HEK293 (cell line): ENCODE measurements around the gene RNF40.

Experiments used
- BCL11A ChIP-seq: fragments of 450-650 bp; formaldehyde crosslinking; IDR thresholded peaks from 2 replicates; pipeline ENCODE4 v1.5.1; 2016; ENCODE audit warnings: low read depth, missing biosample characterization, missing genetic modification characterization
- GFI1B ChIP-seq: fragments of 450-650 bp; formaldehyde crosslinking; IDR thresholded peaks from 2 replicates; pipeline ENCODE4 v1.5.1; 2016; ENCODE audit warnings: missing biosample characterization, missing genetic modification characterization
- GLI2 ChIP-seq: fragments of 450-650 bp; formaldehyde crosslinking; IDR thresholded peaks from 2 replicates; pipeline ENCODE4; 2017; ENCODE audit warnings: missing biosample characterization, missing genetic modification characterization, low read depth, borderline replicate concordance
- GLIS1 ChIP-seq: fragments of 450-650 bp; formaldehyde crosslinking; IDR thresholded peaks from 2 replicates; pipeline ENCODE4 v1.5.1; 2016; ENCODE audit warnings: missing biosample characterization, missing genetic modification characterization
- HOXD13 ChIP-seq: sonication (generic); formaldehyde crosslinking; IDR thresholded peaks from 2 replicates; pipeline ENCODE4 v1.8.0; 2022; ENCODE audit warnings: missing genetic modification reagents, borderline replicate concordance
- INSM2 ChIP-seq: fragments of 450-650 bp; formaldehyde crosslinking; IDR thresholded peaks from 2 replicates; pipeline ENCODE4 v1.5.1; 2016; ENCODE audit warnings: missing biosample characterization, missing genetic modification characterization
- KLF9 ChIP-seq: fragments of 450-650 bp; formaldehyde crosslinking; IDR thresholded peaks from 2 replicates; pipeline ENCODE4 v1.5.1; 2016; ENCODE audit warnings: missing biosample characterization, missing genetic modification characterization, low read depth
- MEIS1 ChIP-seq: sonication (generic); formaldehyde crosslinking; IDR thresholded peaks from 2 replicates; pipeline ENCODE4 v1.8.1; 2022; ENCODE audit warnings: missing genetic modification reagents, mild to moderate bottlenecking, borderline replicate concordance
- PRDM2 ChIP-seq: fragments of 450-650 bp; formaldehyde crosslinking; IDR thresholded peaks from 2 replicates; pipeline ENCODE4 v1.5.1; 2016; ENCODE audit warnings: missing biosample characterization, missing genetic modification characterization, borderline replicate concordance
- ZBTB17 ChIP-seq: fragments of 450-650 bp; formaldehyde crosslinking; IDR thresholded peaks from 2 replicates; pipeline ENCODE4 v1.5.1; 2016; ENCODE audit warnings: missing biosample characterization, missing genetic modification characterization
- ZBTB20 ChIP-seq: fragments of 450-650 bp; formaldehyde crosslinking; IDR thresholded peaks from 2 replicates; pipeline ENCODE4 v1.5.1; 2016; ENCODE audit warnings: missing biosample characterization, missing genetic modification characterization
- ZIC2 ChIP-seq: fragments of 450-650 bp; formaldehyde crosslinking; IDR thresholded peaks from 2 replicates; pipeline ENCODE4 v1.5.1; 2016; ENCODE audit warnings: missing biosample characterization, missing genetic modification characterization
- ZNF146 ChIP-seq: fragments of 450-650 bp; formaldehyde crosslinking; IDR thresholded peaks from 2 replicates; pipeline ENCODE4 v1.5.1; 2016; ENCODE audit warnings: missing biosample characterization, missing genetic modification characterization
- ZNF449 ChIP-seq: fragments of 450-650 bp; formaldehyde crosslinking; IDR thresholded peaks from 2 replicates; pipeline ENCODE4 v1.5.1; 2017; ENCODE audit warnings: missing biosample characterization, mild to moderate bottlenecking, missing genetic modification characterization, moderate library complexity
- ZNF560 ChIP-seq: fragments of 450-650 bp; formaldehyde crosslinking; IDR thresholded peaks from 2 replicates; pipeline ENCODE4 v1.5.1; 2017; ENCODE audit warnings: missing biosample characterization, missing genetic modification characterization, borderline replicate concordance
- ZNF664 ChIP-seq: fragments of 450-650 bp; formaldehyde crosslinking; IDR thresholded peaks from 2 replicates; pipeline ENCODE4 v1.5.1; 2016; ENCODE audit warnings: missing biosample characterization, missing genetic modification characterization
- ZNF707 ChIP-seq: fragments of 450-650 bp; formaldehyde crosslinking; IDR thresholded peaks from 2 replicates; pipeline ENCODE4 v1.5.1; 2016; ENCODE audit warnings: missing biosample characterization, missing genetic modification characterization
- ZNF747 ChIP-seq: fragments of 450-650 bp; formaldehyde crosslinking; IDR thresholded peaks from 2 replicates; pipeline ENCODE4 v1.5.1; 2016; ENCODE audit warnings: missing biosample characterization, missing genetic modification characterization
- ZNF830 ChIP-seq: fragments of 450-650 bp; IDR thresholded peaks from 2 replicates; pipeline ENCODE4 v1.5.0; 2018; ENCODE audit warnings: missing biosample characterization, missing genetic modification characterization, low read depth, mild to moderate bottlenecking, moderate library complexity
- TF ChIP-seq, protein P1 (sequence below): fragments of 450-650 bp; formaldehyde crosslinking; IDR thresholded peaks from 2 replicates; pipeline ENCODE4 v1.5.1; 2016; ENCODE audit warnings: missing biosample characterization, missing genetic modification characterization
- TF ChIP-seq, protein P2 (sequence below): fragments of 450-650 bp; formaldehyde crosslinking; IDR thresholded peaks from 2 replicates; pipeline ENCODE4 v1.5.1; 2016; ENCODE audit warnings: missing biosample characterization, missing genetic modification characterization
- TF ChIP-seq, protein P3 (sequence below): fragments of 450-650 bp; formaldehyde crosslinking; optimal IDR thresholded peaks from 2 replicates; pipeline ENCODE3; 2016; ENCODE audit warnings: missing biosample characterization, mild to moderate bottlenecking, missing genetic modification characterization

The RNF40 gene

GRCh38 chr16:30786936-30787612 is 25.0 kb downstream of the RNF40 start, which contains the start of gene ZNF629 (continued):
- no peak for TF ChIP-seq ZNF747 (tag by site-specific recombination)
- TF ChIP-seq ZNF707 (tag by site-specific recombination), result no peak
- peak; percentile 44; the same call in 1 of the 2 replicates for TF ChIP-seq KLF9 (tag by site-specific recombination)
- peak; percentile 99 for TF ChIP-seq ZBTB20 (tag by site-specific recombination)
- 0 out of 2 replicates have a peak, but pooled peaks have one; percentile 33 for TF ChIP-seq PRDM2 (tag by site-specific recombination)
- no peak for TF ChIP-seq MEIS1 (CRISPR knock-in tag)
- peak; percentile 38 for TF ChIP-seq ZIC2 (tag by site-specific recombination)
- TF ChIP-seq ZNF664 (tag by site-specific recombination), result peak; percentile 33; the same call in 1 of the 2 replicates
- TF ChIP-seq GLI2, result no peak
- TF ChIP-seq ZNF449, result no peak; the same call in 1 of the 2 replicates
- TF ChIP-seq, protein P1, sequence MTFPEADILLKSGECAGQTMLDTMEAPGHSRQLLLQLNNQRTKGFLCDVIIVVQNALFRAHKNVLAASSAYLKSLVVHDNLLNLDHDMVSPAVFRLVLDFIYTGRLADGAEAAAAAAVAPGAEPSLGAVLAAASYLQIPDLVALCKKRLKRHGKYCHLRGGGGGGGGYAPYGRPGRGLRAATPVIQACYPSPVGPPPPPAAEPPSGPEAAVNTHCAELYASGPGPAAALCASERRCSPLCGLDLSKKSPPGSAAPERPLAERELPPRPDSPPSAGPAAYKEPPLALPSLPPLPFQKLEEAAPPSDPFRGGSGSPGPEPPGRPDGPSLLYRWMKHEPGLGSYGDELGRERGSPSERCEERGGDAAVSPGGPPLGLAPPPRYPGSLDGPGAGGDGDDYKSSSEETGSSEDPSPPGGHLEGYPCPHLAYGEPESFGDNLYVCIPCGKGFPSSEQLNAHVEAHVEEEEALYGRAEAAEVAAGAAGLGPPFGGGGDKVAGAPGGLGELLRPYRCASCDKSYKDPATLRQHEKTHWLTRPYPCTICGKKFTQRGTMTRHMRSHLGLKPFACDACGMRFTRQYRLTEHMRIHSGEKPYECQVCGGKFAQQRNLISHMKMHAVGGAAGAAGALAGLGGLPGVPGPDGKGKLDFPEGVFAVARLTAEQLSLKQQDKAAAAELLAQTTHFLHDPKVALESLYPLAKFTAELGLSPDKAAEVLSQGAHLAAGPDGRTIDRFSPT (tag by site-specific recombination), result no peak
- TF ChIP-seq, protein P2, sequence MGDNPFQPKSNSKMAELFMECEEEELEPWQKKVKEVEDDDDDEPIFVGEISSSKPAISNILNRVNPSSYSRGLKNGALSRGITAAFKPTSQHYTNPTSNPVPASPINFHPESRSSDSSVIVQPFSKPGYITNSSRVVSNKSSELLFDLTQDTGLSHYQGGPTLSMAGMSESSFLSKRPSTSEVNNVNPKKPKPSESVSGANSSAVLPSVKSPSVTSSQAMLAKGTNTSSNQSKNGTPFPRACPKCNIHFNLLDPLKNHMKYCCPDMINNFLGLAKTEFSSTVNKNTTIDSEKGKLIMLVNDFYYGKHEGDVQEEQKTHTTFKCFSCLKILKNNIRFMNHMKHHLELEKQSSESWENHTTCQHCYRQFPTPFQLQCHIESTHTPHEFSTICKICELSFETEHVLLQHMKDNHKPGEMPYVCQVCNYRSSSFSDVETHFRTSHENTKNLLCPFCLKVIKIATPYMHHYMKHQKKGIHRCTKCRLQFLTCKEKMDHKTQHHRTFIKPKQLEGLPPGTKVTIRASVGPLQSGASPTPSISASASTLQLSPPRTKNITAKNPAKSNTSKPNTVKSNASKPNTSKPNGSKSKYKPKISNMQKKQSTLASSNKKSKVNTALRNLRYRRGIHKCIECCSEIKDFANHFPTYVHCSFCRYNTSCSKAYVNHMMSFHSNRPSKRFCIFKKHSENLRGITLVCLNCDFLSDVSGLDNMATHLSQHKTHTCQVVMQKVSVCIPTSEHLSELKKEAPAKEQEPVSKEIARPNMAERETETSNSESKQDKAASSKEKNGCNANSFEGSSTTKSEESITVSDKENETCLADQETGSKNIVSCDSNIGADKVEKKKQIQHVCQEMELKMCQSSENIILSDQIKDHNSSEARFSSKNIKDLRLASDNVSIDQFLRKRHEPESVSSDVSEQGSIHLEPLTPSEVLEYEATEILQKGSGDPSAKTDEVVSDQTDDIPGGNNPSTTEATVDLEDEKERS (tag by site-specific recombination), result no peak
- peak; percentile 44; the same call in 1 of the 2 replicates for TF ChIP-seq ZNF146 (tag by site-specific recombination)
- TF ChIP-seq BCL11A (tag by site-specific recombination), result peak; percentile 92; the same call in 1 of the 2 replicates
- TF ChIP-seq GFI1B (tag by site-specific recombination), result no peak
- peak; percentile 74 for TF ChIP-seq INSM2 (tag by site-specific recombination)
- TF ChIP-seq ZBTB17 (tag by site-specific recombination), result peak; percentile 90
- no peak for TF ChIP-seq ZNF830 (tag by site-specific recombination)
- TF ChIP-seq HOXD13 (CRISPR knock-in tag), result 0 out of 2 replicates have a peak, but pooled peaks have one; percentile 26
- TF ChIP-seq, protein P3, sequence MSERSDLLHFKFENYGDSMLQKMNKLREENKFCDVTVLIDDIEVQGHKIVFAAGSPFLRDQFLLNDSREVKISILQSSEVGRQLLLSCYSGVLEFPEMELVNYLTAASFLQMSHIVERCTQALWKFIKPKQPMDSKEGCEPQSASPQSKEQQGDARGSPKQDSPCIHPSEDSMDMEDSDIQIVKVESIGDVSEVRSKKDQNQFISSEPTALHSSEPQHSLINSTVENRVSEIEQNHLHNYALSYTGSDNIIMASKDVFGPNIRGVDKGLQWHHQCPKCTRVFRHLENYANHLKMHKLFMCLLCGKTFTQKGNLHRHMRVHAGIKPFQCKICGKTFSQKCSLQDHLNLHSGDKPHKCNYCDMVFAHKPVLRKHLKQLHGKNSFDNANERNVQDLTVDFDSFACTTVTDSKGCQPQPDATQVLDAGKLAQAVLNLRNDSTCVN (tag by site-specific recombination), result peak; percentile 42
- TF ChIP-seq GLIS1 (tag by site-specific recombination), result peak; percentile 11
- no peak for TF ChIP-seq ZNF560 (tag by site-specific recombination)
